ENCODE data around the gene TAX1BP1.
A peak's percentile ranks its signal among the peaks of the same experiment; 100 is the strongest.

The TAX1BP1 gene

DNA sequence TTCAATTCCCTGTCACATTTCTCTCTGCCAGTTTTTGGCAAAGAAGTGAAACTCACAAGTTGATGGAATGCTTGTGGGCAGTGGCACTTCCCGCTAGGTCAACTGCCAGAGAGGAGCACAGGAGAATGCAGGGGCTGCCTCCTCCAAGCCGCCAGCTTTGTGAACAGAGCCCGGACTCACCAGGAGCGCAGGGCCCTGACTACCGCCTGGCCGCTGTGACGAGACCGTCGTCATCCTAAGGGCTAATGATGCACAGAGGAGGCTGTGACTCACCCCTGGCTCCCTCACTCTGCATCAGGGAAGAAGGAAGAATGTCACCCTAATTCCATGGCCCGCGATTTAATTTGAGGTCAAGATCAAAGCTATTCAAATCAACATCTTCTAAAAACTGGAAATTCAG, 123.9 kb downstream of the TAX1BP1 start:
- Histone ChIP-seq H4K8ac (ENCODE audit: low read length) (no peak overlapping the region), H3K4me1 (ENCODE audit: control insufficient read depth, insufficient read depth, low read depth, low read length) (peaks cover 22% of the 10 kb centered on the region), H2BK120ac (ENCODE audit: low read depth, low read length) (no peak overlapping the region), H3K27me3 (ENCODE audit: control insufficient read depth in 1 of 2, insufficient read depth in 1 of 2, low read length in 2 of 2) (no peaks in the 10 kb centered on the region), H2BK12ac (ENCODE audit: low read length in 2 of 2) (no peak overlapping the region), H3K23ac (ENCODE audit: low read length in 2 of 2) (no peak overlapping the region), H3K9ac (ENCODE audit: low read length) (no peak overlapping the region), H3K4me2 (ENCODE audit: low read length, poor library complexity, severe bottlenecking) (no peak overlapping the region), H2AFZ (ENCODE audit: low read depth, low read length) (no peak overlapping the region), H3K36me3 (ENCODE audit: control insufficient read depth in 1 of 2, insufficient read depth in 2 of 2, low read depth in 1 of 2, low read length in 2 of 2) (peaks cover 0 to 9% of the 10 kb centered on the region in 2 experiments), H3K79me1 (replicated peaks; ENCODE audit: low read length, poor library complexity, severe bottlenecking) (peaks cover 21% of the 10 kb centered on the region), H2BK5ac (ENCODE audit: low read depth, low read length, poor library complexity, severe bottlenecking) (no peak overlapping the region), H3K4ac (ENCODE audit: low read depth in 1 of 2, low read length in 2 of 2) (no peak overlapping the region), H3K9me3 (ENCODE audit: control insufficient read depth, low read length) (no peaks in the 10 kb centered on the region), H2BK15ac (ENCODE audit: low read depth, poor library complexity, severe bottlenecking) (no peak overlapping the region), H3K14ac (ENCODE audit: low read length in 2 of 2) (no peak overlapping the region), H3K18ac (ENCODE audit: low read depth in 1 of 2, low read length in 2 of 2) (no peak overlapping the region), H4K91ac (ENCODE audit: low read length) (no peak overlapping the region), H3K27ac (ENCODE audit: low read length, poor library complexity, severe bottlenecking) (no peak overlapping the region), H2AK5ac (ENCODE audit: low read length, severe bottlenecking) (no peak overlapping the region), H3K4me3 (ENCODE audit: insufficient read depth in 1 of 2, low read depth in 1 of 2, low read length in 2 of 2) (no peak overlapping the region)
- 92% methylated on average over 11 of the region's 11 CpGs for WGBS
- DNase-seq = no peak

DNA sequence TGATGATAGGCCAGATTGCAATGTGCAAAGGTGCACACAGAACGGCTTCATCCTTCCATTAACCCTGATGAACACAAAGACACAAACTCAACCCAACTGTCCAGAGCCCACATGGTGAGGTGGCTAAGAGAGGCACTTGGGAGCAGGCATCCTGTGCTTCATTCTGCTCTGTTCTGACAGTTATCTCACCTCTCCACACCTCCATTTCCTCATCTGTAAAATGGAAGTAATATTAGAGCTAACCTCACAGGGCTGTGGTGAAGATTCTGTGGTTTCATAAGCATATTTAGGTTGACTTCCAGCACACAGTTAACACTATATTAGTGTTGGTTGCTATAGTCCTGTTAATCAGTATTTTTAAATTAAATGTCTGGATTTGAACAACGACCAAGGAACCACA, 126.3 kb downstream of the TAX1BP1 start:
- DNase-seq = no peak
- Histone ChIP-seq H4K8ac (ENCODE audit: low read length) (no peak overlapping the region), H3K18ac (ENCODE audit: low read depth in 1 of 2, low read length in 2 of 2) (no peak overlapping the region), H2BK120ac (ENCODE audit: low read depth, low read length) (no peak overlapping the region), H2BK15ac (ENCODE audit: low read depth, poor library complexity, severe bottlenecking) (no peak overlapping the region), H3K9me3 (ENCODE audit: control insufficient read depth, low read length) (no peaks in the 10 kb centered on the region), H2AFZ (ENCODE audit: low read depth, low read length) (no peak overlapping the region), H3K4me1 (ENCODE audit: control insufficient read depth, insufficient read depth, low read depth, low read length) (peaks cover 23% of the 10 kb centered on the region), H3K27ac (ENCODE audit: low read length, poor library complexity, severe bottlenecking) (no peak overlapping the region), H3K27me3 (ENCODE audit: control insufficient read depth in 1 of 2, insufficient read depth in 1 of 2, low read length in 2 of 2) (no peaks in the 10 kb centered on the region), H4K91ac (ENCODE audit: low read length) (no peak overlapping the region), H3K4me2 (ENCODE audit: low read length, poor library complexity, severe bottlenecking) (no peak overlapping the region), H3K79me1 (replicated peaks; ENCODE audit: low read length, poor library complexity, severe bottlenecking) (peaks cover 31% of the 10 kb centered on the region), H3K4me3 (ENCODE audit: insufficient read depth in 1 of 2, low read depth in 1 of 2, low read length in 2 of 2) (no peak overlapping the region), H2BK5ac (ENCODE audit: low read depth, low read length, poor library complexity, severe bottlenecking) (no peak overlapping the region), H2AK5ac (ENCODE audit: low read length, severe bottlenecking) (no peak overlapping the region), H3K23ac (ENCODE audit: low read length in 2 of 2) (no peak overlapping the region), H3K4ac (ENCODE audit: low read depth in 1 of 2, low read length in 2 of 2) (no peak overlapping the region), H3K9ac (ENCODE audit: low read length) (no peak overlapping the region), H3K36me3 (ENCODE audit: control insufficient read depth in 1 of 2, insufficient read depth in 2 of 2, low read depth in 1 of 2, low read length in 2 of 2) (peaks cover 0 to 9% of the 10 kb centered on the region in 2 experiments), H3K14ac (ENCODE audit: low read length in 2 of 2) (no peak overlapping the region), H2BK12ac (ENCODE audit: low read length in 2 of 2) (no peak overlapping the region)
- no CpG with 5 or more reads among the region's 2 CpGs for WGBS

DNA sequence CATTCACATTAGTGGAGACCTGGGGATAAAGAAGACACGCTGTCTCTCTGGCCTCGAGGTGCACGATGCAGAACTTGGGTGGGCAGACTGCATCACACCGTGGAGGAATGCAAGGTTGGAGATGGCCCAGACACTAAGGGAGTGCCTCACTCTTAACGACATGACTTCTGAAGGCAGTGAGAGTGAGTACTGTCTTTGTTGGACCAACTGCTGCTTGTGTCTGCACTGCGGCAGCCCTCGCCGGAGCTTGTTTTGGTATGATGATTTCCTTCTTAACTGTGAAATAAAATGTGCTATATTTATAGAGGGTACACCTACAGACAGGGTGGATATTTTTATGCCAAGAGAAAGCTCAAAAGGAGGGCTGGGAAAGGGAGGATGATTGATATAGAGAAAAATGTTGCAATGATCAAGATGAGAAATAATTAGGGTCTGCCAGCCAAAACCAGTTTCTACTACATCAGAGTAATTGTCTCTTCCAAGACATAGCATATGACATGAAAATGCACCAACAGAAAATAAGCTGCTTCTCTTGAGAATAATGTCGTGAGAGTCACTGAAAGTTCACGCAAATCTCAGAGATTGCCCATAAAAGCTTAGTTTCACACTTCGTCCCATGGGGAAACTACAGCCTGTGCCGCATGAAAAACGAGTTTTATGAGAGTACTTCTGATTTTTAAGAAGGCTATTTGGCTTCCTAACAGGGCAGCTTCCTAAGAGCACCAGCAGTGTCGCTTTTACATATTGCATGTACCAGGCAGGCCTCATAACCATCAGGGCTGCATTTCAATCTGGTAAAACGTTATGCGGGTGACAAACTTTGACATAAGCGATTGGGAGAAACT, 127.1 kb downstream of the TAX1BP1 start:
- H3K36me3 ChIP-seq (ENCODE audit: control insufficient read depth in 1 of 2, insufficient read depth in 2 of 2, low read depth in 1 of 2, low read length in 2 of 2) = peaks cover 0 to 9% of the 10 kb centered on the region in 2 experiments
- WGBS = 96% methylated on average over 17 of the region's 17 CpGs
- H3K18ac ChIP-seq (ENCODE audit: low read depth in 1 of 2, low read length in 2 of 2) = no peak overlapping the region
- H3K9ac ChIP-seq (ENCODE audit: low read length) = no peak overlapping the region
- peaks cover 26% of the 10 kb centered on the region for H3K4me1 ChIP-seq (ENCODE audit: control insufficient read depth, insufficient read depth, low read depth, low read length)
- no peak overlapping the region for H2AFZ ChIP-seq (ENCODE audit: low read depth, low read length)
- H3K14ac ChIP-seq (ENCODE audit: low read length in 2 of 2) = no peak overlapping the region
- H2BK120ac ChIP-seq (ENCODE audit: low read depth, low read length) = no peak overlapping the region
- H4K91ac ChIP-seq (ENCODE audit: low read length) = no peak overlapping the region
- no peak overlapping the region for H3K4me3 ChIP-seq (ENCODE audit: insufficient read depth in 1 of 2, low read depth in 1 of 2, low read length in 2 of 2)
- no peak overlapping the region for H3K4me2 ChIP-seq (ENCODE audit: low read length, poor library complexity, severe bottlenecking)
- no peak for DNase-seq
- no peak overlapping the region for H3K4ac ChIP-seq (ENCODE audit: low read depth in 1 of 2, low read length in 2 of 2)
- no peaks in the 10 kb centered on the region for H3K27me3 ChIP-seq (ENCODE audit: control insufficient read depth in 1 of 2, insufficient read depth in 1 of 2, low read length in 2 of 2)
- H2BK5ac ChIP-seq (ENCODE audit: low read depth, low read length, poor library complexity, severe bottlenecking) = no peak overlapping the region
- no peaks in the 10 kb centered on the region for H3K9me3 ChIP-seq (ENCODE audit: control insufficient read depth, low read length)
- no peak overlapping the region for H2BK12ac ChIP-seq (ENCODE audit: low read length in 2 of 2)
- no peak overlapping the region for H2BK15ac ChIP-seq (ENCODE audit: low read depth, poor library complexity, severe bottlenecking)
- no peak overlapping the region for H3K27ac ChIP-seq (ENCODE audit: low read length, poor library complexity, severe bottlenecking)
- H3K23ac ChIP-seq (ENCODE audit: low read length in 2 of 2) = no peak overlapping the region
- H3K79me1 ChIP-seq (replicated peaks; ENCODE audit: low read length, poor library complexity, severe bottlenecking) = peaks cover 31% of the 10 kb centered on the region
- no peak overlapping the region for H4K8ac ChIP-seq (ENCODE audit: low read length)
- peak overlapping the region; percentile 36 for H2AK5ac ChIP-seq (ENCODE audit: low read length, severe bottlenecking)

DNA sequence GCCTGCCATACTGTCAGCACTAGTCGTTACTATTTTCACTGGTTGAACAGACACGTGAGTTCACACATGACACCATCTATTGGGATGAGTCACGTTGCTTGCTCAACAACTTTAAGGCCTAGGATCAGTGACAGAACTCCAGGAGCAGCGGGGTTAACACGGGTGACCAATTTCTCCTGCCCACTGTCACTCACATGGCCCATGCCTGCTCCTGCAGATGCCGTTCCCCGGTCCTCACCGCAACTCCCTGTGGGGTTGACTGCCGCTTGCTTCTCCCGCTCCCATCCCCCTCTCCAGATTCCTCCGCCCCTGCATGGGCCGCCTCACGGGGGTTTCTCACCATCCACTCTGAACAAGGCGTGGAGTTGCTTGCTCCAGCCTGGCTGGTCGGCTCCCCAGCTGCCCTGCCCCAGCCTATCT, 128.2 kb downstream of the TAX1BP1 start:
- Histone ChIP-seq H3K9me3 (ENCODE audit: control insufficient read depth, low read length) (no peaks in the 10 kb centered on the region), H2BK15ac (ENCODE audit: low read depth, poor library complexity, severe bottlenecking) (no peak overlapping the region), H3K4me2 (ENCODE audit: low read length, poor library complexity, severe bottlenecking) (no peak overlapping the region), H4K91ac (ENCODE audit: low read length) (no peak overlapping the region), H2AK5ac (ENCODE audit: low read length, severe bottlenecking) (peak overlapping the region; percentile 36), H2BK12ac (ENCODE audit: low read length in 2 of 2) (peak overlapping the region in 1 of 2 experiments; percentile 32), H2AFZ (ENCODE audit: low read depth, low read length) (no peak overlapping the region), H3K4ac (ENCODE audit: low read depth in 1 of 2, low read length in 2 of 2) (no peak overlapping the region), H2BK120ac (ENCODE audit: low read depth, low read length) (no peak overlapping the region), H2BK5ac (ENCODE audit: low read depth, low read length, poor library complexity, severe bottlenecking) (no peak overlapping the region), H3K27me3 (ENCODE audit: control insufficient read depth in 1 of 2, insufficient read depth in 1 of 2, low read length in 2 of 2) (no peaks in the 10 kb centered on the region), H3K4me1 (ENCODE audit: control insufficient read depth, insufficient read depth, low read depth, low read length) (peaks cover 28% of the 10 kb centered on the region), H3K14ac (ENCODE audit: low read length in 2 of 2) (no peak overlapping the region), H4K8ac (ENCODE audit: low read length) (no peak overlapping the region), H3K27ac (ENCODE audit: low read length, poor library complexity, severe bottlenecking) (peak overlapping the region; percentile 30), H3K18ac (ENCODE audit: low read depth in 1 of 2, low read length in 2 of 2) (no peak overlapping the region), H3K4me3 (ENCODE audit: insufficient read depth in 1 of 2, low read depth in 1 of 2, low read length in 2 of 2) (no peak overlapping the region), H3K23ac (ENCODE audit: low read length in 2 of 2) (no peak overlapping the region), H3K9ac (ENCODE audit: low read length) (no peak overlapping the region), H3K36me3 (ENCODE audit: control insufficient read depth in 1 of 2, insufficient read depth in 2 of 2, low read depth in 1 of 2, low read length in 2 of 2) (peaks cover 0 to 9% of the 10 kb centered on the region in 2 experiments), H3K79me1 (replicated peaks; ENCODE audit: low read length, poor library complexity, severe bottlenecking) (peaks cover 26% of the 10 kb centered on the region)
- WGBS = 86% methylated on average over 15 of the region's 15 CpGs
- peak; percentile 12 for DNase-seq

All from mesenchymal stem cell (in vitro differentiated cells and primary cell).